ENCODE results near the gene AKR1B1.
A peak's percentile ranks its signal among the peaks of the same experiment; 100 is the strongest.

The AKR1B1 gene

DNA sequence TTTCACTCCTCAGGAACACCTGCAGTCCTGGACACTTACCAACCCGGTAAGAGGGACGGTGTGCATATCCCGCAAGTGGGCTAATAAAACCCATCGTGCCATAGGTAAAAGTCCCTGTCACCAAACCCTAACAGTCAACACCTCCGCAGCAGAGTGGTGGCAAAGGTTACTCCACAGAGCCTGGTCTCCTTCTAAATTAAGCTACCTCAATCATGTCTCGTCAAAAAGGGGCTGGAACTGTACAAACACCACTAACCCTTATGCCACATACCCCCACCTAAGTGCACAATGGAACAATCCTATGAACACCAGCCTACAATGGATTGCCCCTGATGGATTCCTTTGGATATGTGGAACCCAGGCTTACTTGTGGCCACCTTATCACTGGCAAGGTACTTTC lies 9.6 kb upstream of the AKR1B1 start:
- DNase-seq = no peak

DNA sequence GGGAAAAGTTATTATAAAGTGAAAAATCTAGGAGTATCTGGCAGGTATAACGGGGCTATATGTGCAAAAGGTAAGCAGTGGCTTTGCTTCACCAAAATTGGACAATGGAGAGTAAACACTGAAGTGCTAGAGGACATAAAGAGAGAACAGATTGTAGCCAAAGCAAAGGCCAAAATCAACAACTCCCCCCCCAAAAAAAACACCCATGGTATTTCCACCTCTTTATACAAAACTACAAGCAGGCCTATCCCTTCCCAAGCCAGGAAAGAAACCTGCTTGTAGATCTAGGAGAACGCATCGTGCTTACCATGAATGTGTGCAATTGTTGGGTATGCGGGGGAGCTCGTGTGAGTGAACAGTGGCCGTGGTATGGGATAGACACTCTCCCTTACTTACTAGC lies 9.2 kb upstream of the AKR1B1 start:
- DNase-seq = no peak

DNA sequence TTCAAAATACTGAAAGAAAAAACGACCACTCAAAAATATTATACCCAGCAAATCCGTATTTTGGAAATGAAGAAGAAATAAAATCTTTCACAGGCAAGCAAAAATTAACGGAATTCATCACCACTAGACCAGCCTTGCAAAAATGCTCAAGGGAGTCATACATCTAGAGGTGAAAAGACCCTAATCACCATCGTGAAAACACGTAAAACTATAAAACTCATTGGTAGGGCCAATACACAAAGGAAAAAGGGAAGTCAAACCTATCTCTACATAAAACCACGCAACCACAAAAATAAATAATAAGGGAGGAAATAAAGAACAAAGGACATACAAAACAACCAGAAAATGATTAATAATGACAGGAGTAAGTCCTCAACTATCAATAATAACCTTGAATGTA lies 6.6 kb upstream of the AKR1B1 start:
- no peak for DNase-seq

DNA sequence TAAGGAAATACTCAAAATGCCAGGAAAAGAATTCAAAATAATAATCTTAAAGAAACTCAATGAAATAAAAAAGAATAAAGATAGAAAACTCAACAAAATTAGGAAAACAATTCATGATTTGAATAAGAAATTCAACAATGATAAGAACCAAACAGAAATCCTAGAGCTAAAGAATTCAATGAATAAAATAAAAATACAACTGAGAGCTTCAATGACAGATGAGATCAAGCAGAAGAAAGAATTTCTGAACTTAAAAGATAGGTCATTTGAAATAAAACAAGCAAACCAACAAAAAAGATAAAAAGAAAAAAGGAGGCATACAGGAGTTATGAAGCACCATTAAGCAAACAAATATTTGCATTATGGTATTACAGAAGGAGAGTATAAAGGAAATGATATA lies 5.6 kb upstream of the AKR1B1 start:
- no peak for DNase-seq

DNA sequence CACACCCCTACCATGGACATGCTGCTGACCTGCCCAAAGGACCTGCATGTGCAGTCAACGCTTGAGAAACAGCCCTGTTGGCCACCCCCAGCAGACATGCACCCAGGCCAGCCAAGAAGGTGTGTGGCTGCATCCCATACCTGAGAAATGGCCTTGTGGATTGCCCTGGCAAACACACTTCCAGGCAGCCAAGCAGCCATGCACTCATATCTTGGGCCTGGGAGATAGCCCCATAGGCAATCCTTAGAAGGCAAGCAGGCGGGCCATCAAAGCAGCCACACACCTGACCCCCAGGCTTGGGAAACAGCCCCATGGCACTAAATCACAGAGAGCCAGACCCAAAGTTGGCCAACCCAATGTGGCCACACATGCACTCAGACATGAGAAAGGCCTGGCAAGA lies 4.9 kb upstream of the AKR1B1 start:
- DNase-seq = no peak

DNA sequence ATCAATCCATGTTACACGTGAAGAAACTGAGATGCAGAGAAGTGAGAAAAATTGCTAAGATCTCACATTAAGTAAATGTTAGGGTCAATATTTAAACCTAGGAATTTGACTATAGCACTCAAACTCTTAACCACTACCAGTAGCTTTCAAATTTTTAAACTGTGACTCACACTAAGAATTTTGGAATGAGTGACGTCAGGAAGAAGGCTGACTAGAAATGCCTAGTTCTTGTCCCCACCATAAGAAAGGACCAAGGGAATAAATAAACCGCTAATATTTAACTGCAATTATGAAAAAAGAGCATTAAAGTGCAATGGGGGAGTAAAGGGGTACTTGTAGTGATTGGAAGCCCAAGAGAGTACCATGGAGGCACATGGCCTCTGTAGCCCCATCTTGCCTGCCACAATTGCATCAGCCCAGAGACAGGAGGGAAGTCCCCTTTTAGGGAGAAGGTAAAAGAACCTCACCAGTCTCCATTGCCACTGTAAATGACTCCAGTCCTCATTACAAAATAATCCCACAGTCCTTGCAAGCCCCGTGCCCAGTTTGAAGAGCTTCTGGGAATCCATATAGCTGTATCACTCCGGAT lies 3.5 kb upstream of the AKR1B1 start:
- no peak for DNase-seq

DNA sequence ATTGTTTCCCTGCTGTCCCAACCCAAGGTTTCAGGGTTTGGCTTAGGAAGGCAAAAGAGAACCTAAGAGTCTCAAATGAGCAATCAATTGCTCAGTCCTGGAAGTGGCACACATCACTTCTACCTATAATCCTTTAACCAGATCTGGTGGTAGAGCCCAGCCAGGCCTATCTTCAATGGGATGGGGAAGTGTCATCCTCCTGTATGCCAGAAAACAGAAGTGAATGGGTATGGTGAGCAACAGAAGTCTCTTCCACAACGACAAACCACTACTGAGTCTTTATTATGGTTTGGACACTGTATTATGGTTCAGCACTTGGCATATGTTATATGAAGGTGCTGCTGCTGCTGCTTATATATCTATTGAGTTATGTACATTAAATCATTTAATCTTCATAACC lies 3.0 kb upstream of the AKR1B1 start:
- DNase-seq = no peak

DNA sequence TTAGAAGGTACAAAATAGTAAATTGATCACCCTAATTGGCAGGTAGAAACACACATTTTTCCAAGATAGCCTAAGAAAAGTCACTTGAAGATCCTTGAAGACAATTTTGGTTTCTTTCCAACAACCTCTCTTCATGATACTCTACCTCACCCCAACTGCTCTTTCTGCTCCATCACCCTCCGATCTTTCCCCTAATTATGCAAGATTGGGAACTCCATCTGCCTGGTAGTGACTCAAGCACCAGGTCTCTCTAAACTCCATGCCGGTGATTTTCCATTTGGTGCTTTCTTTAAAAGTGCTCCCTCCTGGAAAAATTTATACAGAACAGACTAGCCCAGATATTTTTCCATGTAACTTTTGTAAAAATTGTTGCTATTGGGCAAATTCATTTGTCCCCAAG lies 1.1 kb upstream of the AKR1B1 start:
- DNase-seq = no peak

DNA sequence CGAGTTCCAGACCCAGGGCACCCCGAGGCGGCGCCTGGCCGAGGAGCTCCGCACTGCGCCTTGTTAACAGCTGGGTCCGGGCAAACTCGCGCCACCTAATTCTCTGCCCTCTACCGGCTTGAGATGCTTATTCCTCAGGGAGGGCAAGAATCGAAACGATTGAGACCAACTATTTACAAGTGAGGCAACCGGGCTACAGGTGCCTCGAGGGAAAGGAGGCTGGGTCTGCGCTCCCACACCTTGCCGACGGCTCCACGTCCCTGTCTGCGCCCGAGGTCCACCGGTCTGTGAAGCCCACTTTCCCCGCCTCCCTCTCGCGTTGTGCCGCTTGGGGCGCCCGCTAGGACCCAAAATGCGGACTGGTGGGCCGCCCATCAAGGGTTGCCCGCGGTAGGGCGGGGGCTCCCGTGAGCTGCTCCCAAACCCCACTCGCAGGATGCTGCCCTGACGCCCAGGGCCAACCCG lies 527 bp downstream of the AKR1B1 start:
- peak in 3 of 4 experiments; percentile 21 to 48 (median 22) for DNase-seq

DNA sequence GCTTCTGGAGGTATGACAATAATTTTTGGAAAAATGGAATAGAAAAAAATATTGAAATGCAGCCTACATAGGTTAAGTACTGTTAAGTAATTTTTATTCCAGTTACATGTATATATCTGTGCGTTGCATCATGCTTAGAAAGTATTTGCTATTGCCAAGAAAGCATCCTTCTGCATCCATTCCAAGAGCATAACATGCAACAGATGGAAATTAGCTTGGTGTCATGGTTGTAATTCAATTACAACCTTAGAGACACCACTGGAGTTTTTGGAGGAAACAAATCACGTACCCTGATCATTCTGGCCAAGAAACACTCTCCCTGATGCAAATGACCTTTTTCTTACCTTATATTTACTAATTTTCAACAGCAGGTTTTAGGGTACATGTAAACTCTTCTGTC lies 1.7 kb downstream of the AKR1B1 start:
- DNase-seq = no peak

DNA sequence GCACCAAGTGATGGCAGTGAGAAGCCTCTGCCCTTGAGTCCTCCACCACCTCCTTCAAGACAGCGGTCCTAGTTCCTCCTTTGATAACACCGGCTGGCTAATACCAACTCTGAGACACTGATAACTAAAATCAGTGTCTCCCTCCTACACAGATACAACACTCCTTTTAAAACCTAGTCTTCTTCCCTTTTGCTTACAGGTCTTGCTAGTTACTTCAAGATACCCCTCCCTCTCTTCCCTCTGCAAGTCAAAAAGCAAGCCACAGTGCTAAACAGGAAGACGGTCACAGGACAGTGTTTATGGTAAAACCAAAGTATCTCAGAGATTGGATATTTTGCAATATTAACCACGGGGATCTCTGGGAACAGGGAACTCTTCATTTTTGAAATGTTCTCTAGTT lies 4.6 kb downstream of the AKR1B1 start:
- DNase-seq = no peak

DNA sequence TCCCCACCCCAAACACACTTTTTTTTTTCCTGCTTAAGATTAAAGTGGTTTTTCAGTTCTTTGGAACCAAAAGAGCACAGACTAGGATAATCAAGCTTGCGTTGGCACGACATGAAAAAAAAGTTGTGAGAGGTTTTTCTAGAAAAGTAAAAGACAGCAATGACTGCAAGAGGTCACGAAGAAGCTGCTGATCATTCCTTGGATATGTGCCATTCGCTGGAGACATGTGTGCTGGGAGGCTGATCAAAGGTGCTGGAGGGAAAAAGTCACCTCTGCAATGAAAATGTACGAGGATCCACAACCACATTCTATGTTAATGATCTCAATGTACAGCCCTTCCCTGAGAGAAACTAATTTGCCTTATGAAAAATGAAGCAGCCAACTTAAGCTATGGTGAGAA lies 5.4 kb downstream of the AKR1B1 start:
- no peak for DNase-seq

DNA sequence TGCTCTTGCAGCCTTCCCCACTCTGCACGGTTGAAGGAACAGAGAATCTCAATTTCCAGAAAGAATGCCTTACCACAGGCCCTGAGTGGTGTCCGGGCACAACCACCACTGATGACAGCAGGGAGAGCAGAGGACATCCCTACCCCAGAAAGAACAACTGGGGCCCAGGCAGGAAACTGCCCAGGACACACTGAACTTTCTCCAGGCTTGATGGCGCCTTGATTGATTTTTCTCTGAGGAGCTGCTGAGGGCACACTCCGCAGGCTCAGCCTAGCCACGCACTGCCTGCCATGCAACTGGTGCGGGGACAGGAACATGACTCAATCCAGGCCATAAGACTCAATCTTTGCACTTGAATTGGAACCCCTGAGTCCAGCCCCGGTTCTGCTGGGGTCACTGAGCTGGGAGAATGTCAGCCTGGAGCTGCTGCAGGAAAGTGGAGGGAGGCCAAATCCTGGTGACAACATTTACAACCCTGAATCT lies 5.9 kb downstream of the AKR1B1 start:
- DNase-seq = no peak

DNA sequence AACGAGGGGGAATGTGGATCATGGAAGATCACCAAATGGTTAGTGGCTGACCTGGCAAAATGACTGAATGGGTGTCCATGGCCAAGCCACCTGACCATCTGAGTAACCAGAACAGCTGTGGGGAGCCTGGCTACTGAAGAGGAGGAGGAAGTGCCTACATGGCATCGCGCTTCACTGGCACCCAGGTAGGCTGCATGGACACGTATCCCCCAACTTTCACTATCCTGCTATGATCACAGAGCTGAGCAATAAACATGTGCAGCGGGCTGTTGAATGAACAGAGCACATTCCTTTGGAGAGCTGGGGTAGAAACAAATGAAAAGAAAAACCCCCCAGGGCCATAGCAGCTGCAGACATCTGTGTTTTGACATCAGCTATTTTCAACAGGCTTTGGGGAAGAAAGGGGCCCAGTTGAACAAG lies 6.5 kb downstream of the AKR1B1 start:
- no peak for DNase-seq

DNA sequence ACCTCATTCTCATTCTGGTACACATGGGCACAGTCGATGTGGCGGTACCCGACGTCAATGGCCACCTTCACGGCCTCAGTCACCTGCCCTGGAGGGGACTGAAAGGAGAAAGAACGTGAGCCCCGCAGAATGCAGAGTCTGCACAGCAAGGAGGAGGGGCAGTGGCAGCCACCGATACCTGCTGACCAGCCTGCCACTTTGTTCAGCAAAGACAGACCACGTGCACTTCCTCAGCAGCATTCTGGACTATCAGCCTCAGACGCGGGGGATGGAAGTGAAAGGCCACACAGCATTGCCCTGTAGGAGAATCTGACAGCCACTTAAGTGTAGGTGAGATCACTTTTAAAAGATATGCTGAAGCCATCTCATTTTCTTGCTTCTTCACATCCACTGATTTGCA lies 7.2 kb downstream of the AKR1B1 start:
- no peak for DNase-seq

DNA sequence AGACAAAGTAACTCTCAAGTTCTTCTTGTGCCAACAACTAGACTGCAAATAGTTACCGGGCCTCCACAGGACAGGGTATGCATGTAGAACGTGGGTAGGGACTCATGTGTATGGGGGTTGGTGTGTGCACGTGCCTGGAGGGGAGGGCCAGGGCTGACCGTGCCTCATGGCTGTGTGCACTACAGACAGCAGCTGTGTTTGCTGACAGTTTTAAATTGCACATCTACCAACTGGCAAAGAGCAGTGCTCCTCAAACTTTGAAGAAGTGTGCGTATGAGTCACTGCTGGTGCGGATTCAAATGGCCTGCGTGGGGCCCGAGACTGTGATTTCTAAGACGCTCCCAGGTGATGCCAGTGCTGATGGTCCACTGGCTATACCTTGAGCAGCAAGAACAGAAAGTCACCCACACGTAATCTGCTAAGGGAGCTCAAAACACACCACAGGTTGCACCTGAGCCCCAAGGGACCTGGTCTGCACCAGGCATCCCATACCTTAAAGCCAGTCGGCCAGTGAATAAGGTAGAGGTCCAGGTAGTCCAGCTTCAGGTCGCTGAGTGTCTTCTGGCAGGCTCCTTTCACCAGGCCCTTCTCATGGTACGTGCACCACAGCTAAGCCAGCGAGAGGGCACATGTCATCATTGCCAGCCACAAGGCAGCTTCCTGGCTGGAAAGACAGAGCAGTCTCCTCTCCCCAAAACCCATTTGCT lies 8.5 kb downstream of the AKR1B1 start:
- no peak for DNase-seq

DNA sequence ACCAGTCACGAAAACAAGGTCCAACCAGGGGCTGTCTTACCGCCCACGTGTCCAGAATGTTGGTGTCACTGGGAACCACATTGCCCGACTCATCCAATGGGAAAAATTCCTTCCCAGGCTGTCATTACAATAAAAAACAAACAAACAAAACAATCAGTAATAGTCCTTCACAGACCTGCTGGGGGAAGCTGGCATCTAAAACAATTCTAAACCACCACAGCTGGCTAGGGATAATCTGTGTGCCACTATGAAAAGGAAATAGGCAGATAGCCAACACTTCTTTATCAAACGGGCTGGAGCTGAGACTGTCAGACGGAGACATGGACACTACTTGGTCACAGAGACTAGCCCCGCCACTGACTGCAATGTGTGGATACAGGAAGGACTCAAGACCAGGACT lies 9.2 kb downstream of the AKR1B1 start:
- no peak for DNase-seq

DNA sequence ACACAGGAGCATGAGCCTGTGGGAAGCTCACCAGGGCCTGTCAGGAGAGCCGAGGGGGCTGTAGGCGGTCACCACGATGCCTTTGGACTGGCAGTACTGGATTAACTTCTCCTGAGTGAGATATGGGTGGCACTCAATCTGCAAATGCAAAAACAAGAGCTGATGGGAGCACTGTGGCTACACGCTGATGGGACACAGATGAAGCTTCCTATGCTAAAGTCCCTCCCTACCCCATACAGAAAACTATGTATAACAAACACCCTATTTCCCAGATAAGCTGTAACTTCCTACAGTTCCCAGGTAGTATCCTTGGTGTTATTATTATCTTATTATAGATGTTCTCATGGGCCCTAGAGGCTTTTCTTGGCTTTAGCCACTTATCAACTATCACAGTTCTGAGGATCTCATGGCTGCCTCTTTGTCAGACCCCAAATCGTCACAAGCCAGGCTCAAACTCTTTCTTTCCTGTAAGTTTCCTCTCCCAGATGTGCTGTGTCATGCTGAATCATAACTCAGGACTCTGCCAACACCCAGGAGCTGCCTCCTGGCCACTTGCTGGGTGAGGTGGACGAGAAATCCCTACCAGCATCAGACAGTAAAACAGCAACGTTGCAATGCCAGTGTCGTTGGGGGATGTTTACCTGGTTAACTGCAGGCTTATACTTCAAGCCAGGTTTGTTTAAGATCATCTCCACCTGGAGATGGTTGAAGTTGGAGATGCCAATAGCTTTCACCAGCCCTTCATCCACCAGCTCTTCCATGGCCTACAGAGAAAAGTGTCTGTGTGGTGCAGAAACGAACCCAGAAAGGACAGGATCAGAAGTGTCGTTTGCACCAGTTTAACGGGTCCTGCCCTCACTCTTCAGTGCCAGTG lies 10.3 kb downstream of the AKR1B1 start:
- no peak for DNase-seq

DNA sequence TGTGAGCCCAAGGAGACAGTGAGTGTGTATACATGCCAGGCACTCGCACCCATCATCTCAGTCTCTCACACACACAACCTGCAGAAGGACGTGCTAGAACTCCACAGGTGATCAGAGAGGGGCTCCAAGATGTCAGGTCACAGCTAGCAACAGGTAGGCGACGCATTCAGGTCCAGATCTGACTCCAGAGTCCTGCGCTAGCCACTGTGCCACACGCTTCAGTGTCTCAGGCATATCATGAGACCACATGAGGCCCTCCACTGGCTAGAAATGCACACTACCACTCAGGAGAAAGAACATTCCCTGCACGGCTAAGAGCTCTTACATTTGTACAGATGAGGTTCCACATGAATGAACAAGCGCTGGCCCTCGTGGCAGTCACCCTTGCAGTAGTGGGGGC lies 11.5 kb downstream of the AKR1B1 start:
- no peak for DNase-seq

DNA sequence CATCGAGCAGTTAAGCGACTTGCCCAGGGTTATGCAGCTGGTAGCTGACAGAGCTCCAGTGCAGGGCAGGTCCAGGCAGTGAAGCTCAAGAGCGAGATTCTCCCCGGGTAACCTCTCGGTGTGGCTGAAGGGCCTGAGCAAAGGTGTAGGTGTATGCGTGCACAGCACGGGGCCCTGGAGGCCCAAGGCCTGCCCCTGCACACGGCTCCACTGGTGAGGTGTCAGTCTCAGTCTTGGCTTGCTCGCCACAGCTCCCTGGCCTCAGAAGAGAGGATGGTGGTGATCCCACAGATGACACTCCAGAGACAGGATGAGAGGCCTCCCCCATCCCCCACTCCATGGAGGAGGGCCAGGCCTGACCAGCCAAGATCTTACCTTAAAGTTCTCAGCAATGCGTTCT lies 12.0 kb downstream of the AKR1B1 start:
- DNase-seq = no peak

DNA sequence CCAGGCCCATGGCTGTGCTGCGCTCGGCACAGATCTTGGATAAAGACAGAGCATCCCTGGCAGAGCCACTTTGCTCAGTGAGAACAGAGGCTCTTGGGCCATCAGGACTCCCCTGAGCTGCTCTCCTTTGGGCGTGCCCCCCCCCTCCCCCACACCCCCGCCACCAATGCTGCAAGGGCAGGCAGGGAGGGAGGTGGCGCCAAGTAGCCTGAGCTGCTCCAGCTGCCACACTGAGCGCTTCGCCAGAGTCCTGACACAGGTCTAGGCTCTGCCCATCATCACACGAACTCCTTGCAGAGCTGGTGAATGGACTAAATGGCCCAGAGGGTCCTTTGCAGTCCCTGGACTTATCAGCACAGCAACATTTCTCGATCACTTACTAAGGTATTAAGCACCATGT lies 12.5 kb downstream of the AKR1B1 start:
- DNase-seq = no peak

DNA sequence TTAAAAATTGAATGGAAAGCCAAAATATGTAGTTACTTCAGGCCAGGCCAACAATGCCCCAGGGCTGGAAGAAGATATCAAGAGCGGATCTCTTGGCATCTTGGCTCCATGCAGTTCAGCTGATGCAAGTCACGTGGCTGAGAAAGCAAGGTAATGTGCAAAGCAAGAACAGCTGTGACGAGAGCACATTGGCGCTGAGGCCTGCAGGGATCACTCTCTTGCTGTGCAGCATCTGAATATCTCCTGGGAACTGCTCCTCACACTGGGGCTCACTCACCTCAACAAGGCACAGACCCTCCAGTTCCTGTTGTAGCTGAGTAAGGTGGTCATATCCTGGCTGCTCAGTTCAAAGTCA lies 14.0 kb downstream of the AKR1B1 start:
- no peak for DNase-seq

DNA sequence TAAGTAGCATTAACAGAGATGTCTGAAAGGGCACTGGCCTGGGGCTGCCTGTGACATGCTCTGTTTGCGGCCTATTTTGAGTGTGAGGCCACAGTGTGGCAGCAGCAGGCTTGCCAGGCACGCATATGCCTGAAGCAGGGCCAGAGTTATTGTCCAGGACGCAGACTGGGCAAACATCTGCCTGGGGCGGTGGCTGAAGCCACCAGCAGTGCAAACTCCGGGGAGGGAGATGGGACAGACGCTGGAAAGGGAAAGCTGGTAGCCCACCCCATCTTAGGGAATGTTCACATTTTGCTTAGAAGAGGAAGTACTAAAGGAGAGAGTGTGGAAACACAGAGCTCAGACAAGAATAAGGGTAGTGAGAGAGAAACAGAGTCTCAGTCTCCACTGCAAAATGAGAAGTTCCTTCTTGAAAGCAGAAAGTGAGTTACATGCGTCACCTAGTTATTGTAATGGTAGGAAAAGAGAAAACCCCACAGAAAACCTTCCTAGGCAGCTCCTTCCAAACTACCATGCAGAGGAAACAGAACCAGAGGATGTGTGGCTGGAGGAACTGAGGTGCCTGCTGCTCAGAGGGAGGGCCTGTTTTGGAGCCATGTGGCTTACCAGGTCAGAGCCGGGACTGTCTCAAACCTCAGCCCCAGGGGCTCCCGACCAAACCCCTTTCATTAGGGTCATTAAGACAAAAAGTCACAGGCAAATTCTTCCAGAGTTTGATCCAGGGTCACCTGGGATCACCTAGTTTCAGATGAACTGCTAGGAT lies 14.5 kb downstream of the AKR1B1 start:
- DNase-seq = no peak

All from activated naive CD4-positive, alpha-beta T cell (primary cell).